NCI-H2171 treated with DMSO at 0.1 percent for 48 hours (cell line): ENCODE data around the gene GAB2.

ENCODE experiments used
- DNase-seq: peaks from one replicate; lab custom pipeline; 2025; lab: John Stamatoyannopoulos, UW

GAB2 gene

DNA sequence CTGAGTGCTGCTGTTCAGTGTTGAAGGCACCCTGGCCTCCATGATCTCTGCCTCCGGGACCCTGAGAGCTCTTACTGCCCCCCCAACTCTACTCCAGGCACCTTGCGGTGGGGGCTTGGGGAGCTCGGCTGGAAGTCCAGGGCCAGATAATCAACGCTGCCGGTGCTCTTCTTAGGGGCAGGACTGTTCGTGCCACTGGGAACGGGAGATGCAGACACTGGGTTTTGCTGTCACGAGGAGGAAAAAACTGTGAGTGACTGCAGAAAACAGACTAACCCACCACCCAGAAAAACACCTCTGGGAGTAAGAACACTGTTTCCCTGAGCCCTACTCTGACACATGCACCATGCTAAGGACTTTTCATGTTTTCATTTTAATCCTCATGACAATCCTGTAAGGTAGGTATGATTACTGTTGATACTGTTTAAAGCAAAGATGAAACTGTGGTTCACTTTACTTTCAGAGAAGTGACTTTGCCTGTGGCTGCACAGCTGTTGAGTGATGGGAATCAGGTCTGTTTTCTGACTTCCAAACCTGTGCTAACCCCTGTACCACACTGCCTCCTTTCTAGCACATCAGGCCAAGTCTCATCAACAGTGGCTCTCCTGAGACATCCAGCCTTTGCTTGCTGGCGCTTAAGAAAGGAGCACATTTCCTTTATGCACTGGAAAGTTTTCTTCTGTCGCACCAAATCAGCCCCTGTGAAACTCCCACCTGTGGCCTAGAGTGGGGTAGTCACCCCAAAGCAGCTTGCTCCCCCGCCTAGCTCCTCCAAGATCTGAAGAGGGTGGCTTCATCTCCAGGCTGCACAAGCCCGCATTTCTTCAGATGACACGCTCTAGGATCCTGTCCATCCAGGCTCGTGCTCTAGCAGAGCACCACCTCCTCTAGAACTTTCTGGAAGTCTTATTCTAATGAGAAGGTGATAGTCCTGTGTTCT, 197.1 kb downstream of the GAB2 start:
- no peak for DNase-seq

GRCh38 chr11:78219493-78220217, 198.0 kb downstream of the GAB2 start:
- DNase-seq: no peak

- DNase-seq: no peak
Measured at GRCh38 chr11:78218707-78219492, 198.7 kb downstream of the GAB2 start.

GRCh38 chr11:78217650-78218541, 199.7 kb downstream of the GAB2 start:
- no peak for DNase-seq

GRCh38 chr11:78216571-78217287, 200.9 kb downstream of the GAB2 start:
- DNase-seq: no peak

- no peak for DNase-seq
Measured at GRCh38 chr11:78216021-78216420, 201.6 kb downstream of the GAB2 start.

GRCh38 chr11:78214331-78215194, 203.1 kb downstream of the GAB2 start:
- DNase-seq: no peak

DNA sequence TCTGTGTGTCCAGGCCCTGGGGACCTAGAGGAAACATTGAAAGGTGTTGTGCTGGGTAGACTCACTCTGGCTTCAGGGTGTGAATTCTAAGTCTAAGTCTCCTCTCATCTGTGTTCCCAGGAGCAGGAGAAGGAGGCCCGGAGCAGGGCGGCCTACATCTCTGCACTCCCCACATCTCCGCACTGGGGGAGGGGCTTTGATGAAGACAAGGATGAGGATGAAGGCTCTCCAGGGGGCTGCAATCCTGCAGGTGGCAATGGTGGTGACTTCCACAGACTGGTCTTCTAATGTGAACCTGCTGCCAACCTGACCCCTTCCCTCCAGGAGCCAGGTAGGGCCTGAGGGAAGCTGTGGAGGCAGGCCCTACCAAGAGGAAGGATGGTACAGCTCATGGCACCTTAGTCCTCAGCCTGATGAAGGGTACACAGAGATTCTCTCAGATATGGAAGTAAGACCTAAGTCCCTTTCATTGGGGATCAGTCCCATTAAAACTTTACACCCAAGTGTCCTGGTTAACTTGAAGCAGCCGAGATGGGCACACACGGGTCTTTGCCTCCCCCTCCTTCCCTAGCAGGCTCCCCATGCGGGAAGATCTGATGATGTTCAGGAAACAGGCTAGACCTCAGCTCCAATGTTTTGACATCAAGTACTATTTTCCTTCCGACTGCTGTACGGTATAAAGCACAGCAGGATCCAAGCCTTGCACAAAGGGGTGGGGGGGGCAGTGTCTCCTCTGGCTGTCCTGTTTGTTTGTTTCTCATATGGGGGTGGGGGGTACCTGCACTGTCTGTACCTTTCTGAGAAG, 203.9 kb downstream of the GAB2 start:
- no peak for DNase-seq

DNA sequence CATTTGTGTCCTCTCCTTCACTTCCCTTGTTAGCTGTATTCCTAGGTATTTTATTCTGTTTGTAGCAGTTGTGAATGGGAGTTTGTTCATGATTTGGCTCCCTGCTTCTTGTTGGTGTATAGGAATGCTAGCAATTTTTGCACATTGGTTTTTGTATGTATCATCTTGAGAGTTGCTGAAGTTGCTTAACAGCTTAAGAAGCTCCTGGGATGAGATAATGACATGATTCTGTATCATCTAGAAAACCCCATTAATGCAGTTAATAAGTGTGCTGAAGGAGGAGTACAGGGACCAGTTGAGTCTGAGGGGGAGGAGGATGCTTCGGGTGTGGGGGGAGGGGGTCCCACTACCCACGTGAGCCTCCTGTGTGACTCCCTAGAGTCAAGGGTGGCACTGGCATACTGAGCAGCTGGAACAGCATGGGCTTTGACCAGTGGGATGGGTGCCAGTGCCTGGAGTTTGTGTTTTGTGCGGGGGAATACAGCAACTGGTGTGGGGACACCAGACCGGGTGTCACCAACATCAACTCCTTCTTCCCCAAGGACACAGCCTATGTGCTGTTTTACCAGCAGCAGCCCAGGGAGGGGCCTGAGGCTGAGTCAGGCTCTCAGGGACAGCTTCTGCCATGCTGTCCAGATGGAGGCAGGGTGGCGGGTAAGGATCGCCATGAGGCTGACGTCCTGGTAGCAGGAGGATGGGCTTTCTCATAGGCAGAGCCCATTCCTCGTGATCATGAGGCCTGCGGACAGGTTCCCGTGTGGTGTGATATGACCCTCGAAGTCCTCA, 204.8 kb downstream of the GAB2 start:
- no peak for DNase-seq

GRCh38 chr11:78211565-78211964, 206.1 kb downstream of the GAB2 start:
- DNase-seq: no peak

DNA sequence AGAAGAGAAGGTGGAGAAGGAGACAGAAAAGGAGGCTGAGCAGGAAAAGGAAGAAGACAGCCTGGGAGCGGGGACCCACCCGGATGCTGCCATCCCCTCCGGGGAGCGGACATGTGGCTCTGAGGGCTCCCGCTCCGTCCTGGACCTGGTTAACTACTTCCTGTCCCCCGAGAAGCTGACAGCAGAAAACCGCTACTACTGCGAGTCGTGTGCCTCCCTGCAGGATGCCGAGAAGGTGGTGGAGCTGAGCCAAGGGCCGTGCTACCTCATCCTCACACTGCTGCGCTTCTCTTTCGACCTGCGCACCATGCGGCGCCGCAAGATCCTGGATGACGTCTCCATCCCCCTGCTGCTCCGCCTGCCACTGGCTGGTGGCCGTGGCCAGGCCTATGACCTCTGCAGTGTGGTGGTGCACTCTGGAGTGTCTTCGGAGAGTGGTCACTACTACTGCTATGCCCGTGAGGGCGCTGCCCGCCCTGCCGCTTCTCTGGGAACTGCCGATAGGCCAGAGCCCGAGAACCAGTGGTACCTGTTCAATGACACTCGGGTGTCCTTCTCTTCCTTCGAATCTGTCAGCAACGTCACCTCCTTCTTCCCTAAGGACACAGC, 207.5 kb downstream of the GAB2 start:
- DNase-seq: no peak

- DNase-seq: no peak
Measured at GRCh38 chr11:78209478-78209877, 208.1 kb downstream of the GAB2 start.

DNA sequence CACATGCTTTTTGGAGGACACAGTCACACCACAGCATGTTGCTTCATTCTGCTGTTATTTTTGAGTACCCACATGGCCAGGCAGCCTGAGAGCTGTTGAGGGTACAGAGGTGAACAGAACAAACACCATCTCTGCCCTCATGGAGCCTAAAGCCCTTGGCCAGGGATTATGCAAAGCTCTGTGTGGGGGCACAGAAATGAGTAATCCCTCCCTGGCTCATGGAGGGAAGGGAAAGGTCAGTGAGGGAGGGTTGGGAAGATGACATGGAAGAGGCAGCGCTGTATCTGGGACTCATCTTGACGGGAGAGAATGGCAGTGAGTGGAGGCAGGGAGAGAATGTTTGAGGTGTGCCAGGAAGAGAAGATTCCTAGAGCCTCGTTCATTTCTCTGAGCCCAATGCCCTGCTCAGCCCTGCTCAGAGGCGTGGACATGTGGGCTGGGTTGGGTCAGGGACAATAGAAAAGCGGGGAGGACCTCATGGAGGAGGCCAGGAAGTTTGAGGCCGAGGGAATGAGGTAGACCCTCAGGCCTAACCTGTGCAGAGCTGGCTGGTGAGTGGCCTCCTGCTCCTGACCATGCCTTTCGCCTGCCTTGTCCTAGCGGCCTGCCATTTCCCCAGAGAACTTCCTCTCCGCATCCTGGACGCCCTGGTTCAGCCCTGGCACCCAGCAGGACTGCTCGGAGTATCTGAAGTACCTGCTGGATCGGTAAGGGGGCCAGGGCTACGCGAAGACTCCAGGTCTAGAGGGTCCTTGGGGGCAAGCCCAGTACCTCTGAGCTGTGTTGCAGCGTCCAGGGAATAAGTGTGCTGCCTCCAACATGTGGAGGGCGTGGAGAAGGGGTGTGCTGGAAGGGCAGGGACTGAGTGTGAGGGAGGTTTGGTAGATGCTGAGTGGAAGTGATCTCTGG, 209.1 kb downstream of the GAB2 start:
- DNase-seq: no peak

- DNase-seq: no peak
Measured at GRCh38 chr11:78207532-78208256, 209.9 kb downstream of the GAB2 start.

- no peak for DNase-seq
Measured at GRCh38 chr11:78205691-78206090, 211.9 kb downstream of the GAB2 start.

DNA sequence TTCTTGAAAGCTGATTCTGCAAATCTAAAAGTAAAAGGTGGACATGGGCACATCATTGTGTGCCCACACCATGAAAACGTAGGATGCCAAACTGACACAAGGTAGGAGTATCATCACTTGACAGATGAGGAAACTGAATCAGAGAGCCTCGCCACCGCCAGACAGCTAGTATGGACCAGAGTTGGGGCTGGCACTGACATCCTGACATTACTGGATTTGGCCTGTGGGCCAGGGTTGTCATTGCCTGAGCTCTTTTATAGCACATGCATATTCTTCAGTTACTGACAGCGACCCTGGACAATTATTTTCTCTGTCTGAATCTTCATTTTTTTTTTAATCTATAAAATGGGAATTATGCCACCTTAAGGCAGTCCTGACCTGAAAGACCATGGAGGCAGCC, 212.4 kb downstream of the GAB2 start:
- no peak for DNase-seq
